Measurements from ENCODE around the gene BPIFB6.

DNA sequence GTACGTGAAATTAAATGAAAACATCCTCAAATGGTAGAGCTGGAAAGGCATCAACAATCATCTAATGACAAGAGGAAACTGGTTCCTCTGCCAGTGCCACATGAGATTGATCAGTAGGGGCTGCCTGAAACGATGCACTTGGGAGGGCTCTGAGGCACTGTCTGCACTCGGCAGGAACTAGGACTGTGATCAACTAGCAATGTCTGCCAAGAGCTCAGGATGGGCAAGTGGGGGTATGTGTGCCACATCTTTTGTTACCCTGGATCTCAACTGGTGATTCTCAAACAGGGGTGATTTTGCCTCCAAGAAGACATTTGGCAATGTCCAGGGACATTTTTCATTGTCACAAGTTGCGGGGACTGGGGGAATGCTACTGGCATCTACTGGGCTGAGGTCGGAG, 1.9 kb downstream of the BPIFB6 start:
- TF ChIP-seq, protein P1, sequence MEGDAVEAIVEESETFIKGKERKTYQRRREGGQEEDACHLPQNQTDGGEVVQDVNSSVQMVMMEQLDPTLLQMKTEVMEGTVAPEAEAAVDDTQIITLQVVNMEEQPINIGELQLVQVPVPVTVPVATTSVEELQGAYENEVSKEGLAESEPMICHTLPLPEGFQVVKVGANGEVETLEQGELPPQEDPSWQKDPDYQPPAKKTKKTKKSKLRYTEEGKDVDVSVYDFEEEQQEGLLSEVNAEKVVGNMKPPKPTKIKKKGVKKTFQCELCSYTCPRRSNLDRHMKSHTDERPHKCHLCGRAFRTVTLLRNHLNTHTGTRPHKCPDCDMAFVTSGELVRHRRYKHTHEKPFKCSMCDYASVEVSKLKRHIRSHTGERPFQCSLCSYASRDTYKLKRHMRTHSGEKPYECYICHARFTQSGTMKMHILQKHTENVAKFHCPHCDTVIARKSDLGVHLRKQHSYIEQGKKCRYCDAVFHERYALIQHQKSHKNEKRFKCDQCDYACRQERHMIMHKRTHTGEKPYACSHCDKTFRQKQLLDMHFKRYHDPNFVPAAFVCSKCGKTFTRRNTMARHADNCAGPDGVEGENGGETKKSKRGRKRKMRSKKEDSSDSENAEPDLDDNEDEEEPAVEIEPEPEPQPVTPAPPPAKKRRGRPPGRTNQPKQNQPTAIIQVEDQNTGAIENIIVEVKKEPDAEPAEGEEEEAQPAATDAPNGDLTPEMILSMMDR (conservative IDR thresholded peaks at IDR 0.05 in 1 of 2, IDR thresholded peaks at IDR 0.05 in 1 of 2; ENCODE audit: low read depth in 1 of 2, low read length in 2 of 2): no peak
- TF ChIP-seq EZH2 (IDR thresholded peaks at IDR 0.05; ENCODE audit: low read length, missing control alignments): no peak

All from fibroblast of lung (primary cell).